Measurements from ENCODE around the gene CX3CL1. TPM values are rescaled to one million over a fixed set of nuclear protein-coding genes. Genes with fewer than 3 reads are reported as not detected.

Gene CX3CL1
- total and polyA plus RNA-seq, 7 experiments from 2014 or later = not detected

DNA sequence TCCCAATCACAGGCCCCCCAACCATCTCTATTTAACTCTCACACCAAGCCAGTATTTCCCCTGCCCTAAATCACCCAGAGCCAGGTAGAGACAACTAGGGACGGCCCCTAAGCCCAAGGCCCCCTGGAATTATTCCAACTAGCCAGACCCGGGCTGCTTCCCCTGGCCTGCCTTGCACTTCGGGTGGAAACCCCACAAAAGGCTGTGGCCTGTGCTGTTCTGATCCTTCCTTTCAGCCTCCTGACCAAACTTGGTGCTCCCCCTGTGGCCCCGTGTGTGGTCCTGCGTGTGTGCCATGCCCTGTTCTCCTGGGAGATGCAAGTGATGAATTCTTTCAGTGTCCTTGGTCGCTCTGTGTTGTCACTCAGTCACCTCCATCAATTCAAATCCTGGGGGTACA lies 47.2 kb downstream of the CX3CL1 start:
- ATAC-seq (no peak), DNase-seq (no peak)
- Mint-ChIP-seq H3K4me1 (peaks cover 20 to 36% (median 30%) of the 10 kb centered on the region in 7 donors), H3K27me3 (no peaks in the 10 kb centered on the region), H3K9me3 (peaks cover 0 to 2% (median 0%) of the 10 kb centered on the region in 11 donors), H3K4me3 (peak overlapping the region in 1 of 10 donors; percentile 79), H3K36me3 (no peaks in the 10 kb centered on the region), H3K27ac (peak overlapping the region in 8 of 9 donors; percentile 38 to 91 (median 88))
- ChIA-PET POLR2A (interaction anchor here (1.3 to 4.9 kb wide), 4 partner anchors 27 to 174 kb away, joined by 3 to 33 read pairs (median 7); partner anchors contain the start of genes ARL2BP, CCDC102A, CIAPIN1 and COQ9), CTCF (interaction anchor here (0.9 to 6.3 kb wide), 12 partner anchors 12 to 196 kb away, joined by 3 to 83 read pairs (median 4); partner anchors contain the start of genes CIAPIN1 and COQ9)
- no peaks in the 10 kb centered on the region for H3K27me3 ChIP-seq (ENCODE audit: control insufficient read depth in 2 of 2, insufficient read depth in 2 of 2, low read length in 2 of 2)
- H3K9me3 ChIP-seq (ENCODE audit: control insufficient read depth in 2 of 3, low read length in 3 of 3) = no peaks in the 10 kb centered on the region
- H3K4me1 ChIP-seq (ENCODE audit: control insufficient read depth in 2 of 2, insufficient read depth in 2 of 2, low read length in 2 of 2) = peaks cover 11 to 18% of the 10 kb centered on the region in 2 donors
- H3K36me3 ChIP-seq (ENCODE audit: control insufficient read depth in 2 of 3, insufficient read depth in 3 of 3, low read length in 3 of 3) = no peaks in the 10 kb centered on the region
- intact Hi-C loops (cut with micrococcal nuclease) = loop anchor here (1.0 to 5.0 kb wide), 7 partner anchors 14 to 337 kb away; partner anchors contain the start of genes CIAPIN1 (in 2 of the 2), COQ9 (in 2 of the 2) and POLR2C (in 1 of the 2)
- H3K27ac ChIP-seq (ENCODE audit: low read depth, low read length) = no peak overlapping the region
- no peak overlapping the region for H3K4me3 ChIP-seq (ENCODE audit: low read length)

DNA sequence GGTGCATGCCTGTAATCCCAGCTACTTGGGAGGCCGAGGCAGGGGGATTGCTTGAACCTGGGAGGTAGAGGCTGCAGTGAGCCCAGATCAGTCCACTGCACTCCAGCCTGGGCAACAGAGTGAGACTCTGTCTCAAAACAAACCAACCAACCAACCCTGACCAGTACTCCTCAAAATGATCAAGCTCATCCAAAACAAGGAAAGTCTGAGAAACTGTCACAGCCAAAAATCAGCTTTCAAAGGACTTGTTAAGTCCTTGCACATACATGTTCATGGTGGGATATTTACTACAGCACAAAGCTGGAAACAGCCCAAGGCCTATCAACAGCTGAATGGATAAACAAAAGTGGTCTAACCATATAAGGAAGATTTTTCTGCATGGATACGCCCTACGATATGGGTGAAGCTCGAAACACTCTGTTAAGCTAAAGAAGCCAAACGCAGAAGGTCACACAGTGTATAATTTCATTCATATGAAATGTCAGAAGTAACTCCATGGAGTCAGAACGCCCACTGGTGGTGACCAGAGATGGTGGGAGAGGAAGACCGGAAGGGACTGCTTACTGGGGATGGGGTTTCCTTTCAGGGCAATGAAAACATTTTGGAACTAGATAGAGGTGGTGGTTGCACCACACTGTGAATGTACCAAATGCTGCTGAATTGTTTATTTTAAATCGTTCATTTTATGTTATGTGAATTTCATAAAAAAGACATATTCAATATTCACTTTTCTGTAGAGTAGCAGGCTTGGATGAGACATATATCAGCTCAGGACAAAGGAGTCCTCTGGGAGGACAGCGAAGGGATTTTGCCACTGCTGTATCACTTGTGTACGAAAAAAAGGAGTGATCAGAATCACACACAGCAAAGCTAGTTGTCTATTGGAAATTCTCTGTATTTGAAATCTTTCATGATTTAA lies 50.0 kb downstream of the CX3CL1 start:
- no peak overlapping the region for H3K27ac ChIP-seq (ENCODE audit: low read depth, low read length)
- H3K36me3 ChIP-seq (ENCODE audit: control insufficient read depth in 2 of 3, insufficient read depth in 3 of 3, low read length in 3 of 3) = peaks cover 0 to 3% (median 0%) of the 10 kb centered on the region in 3 experiments
- intact Hi-C loops (cut with micrococcal nuclease) = no loop called here
- H3K9me3 ChIP-seq (ENCODE audit: control insufficient read depth in 2 of 3, low read length in 3 of 3) = no peaks in the 10 kb centered on the region
- Mint-ChIP-seq H3K4me3 (no peak overlapping the region), H3K27ac (peak overlapping the region in 1 of 9 donors; percentile 48), H3K36me3 (peaks cover 0 to 4% (median 0%) of the 10 kb centered on the region in 5 donors), H3K27me3 (no peaks in the 10 kb centered on the region), H3K4me1 (peaks cover 11 to 29% (median 24%) of the 10 kb centered on the region in 7 donors), H3K9me3 (peaks cover 0 to 2% (median 0%) of the 10 kb centered on the region in 11 donors)
- ATAC-seq = no peak
- no peak for DNase-seq
- CTCF ChIA-PET = interaction anchor here (0.6 to 1.8 kb wide), 4 partner anchors 11 to 121 kb away, joined by 3 to 11 read pairs (median 4); no protein-coding TSS in a partner anchor
- H3K4me3 ChIP-seq (ENCODE audit: low read length) = no peak overlapping the region
- POLR2A ChIA-PET = interaction anchor here (0.9 to 1.6 kb wide), 3 partner anchors 19 to 100 kb away, joined by 3 read pairs; no protein-coding TSS in a partner anchor
- H3K27me3 ChIP-seq (ENCODE audit: control insufficient read depth in 2 of 2, insufficient read depth in 2 of 2, low read length in 2 of 2) = no peaks in the 10 kb centered on the region
- H3K4me1 ChIP-seq (ENCODE audit: control insufficient read depth in 2 of 2, insufficient read depth in 2 of 2, low read length in 2 of 2) = peaks cover 9 to 10% of the 10 kb centered on the region in 2 donors

DNA sequence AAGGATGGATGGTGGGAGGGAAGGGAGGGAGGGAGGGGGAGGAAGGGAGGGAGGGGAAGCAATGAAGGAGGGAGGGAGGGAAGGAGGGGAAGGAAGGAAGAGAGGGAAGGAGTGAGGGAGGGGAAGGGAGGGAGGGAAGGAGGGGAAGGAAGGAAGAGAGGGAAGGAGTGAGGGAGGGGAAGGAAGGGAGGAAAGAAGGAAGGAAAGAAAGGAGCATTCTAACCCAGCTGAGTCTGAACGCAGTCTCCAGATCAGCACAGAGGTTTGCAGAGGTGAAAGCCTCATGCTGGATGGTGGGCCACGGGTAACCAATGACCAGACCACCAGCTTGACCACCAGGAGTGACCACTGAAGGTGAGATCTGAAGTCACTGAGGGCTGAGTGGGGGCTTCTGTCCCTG lies 50.9 kb downstream of the CX3CL1 start:
- peaks cover 8% of the 10 kb centered on the region in 2 donors for H3K4me1 ChIP-seq (ENCODE audit: control insufficient read depth in 2 of 2, insufficient read depth in 2 of 2, low read length in 2 of 2)
- H3K27me3 ChIP-seq (ENCODE audit: control insufficient read depth in 2 of 2, insufficient read depth in 2 of 2, low read length in 2 of 2) = no peaks in the 10 kb centered on the region
- no peak overlapping the region for H3K27ac ChIP-seq (ENCODE audit: low read depth, low read length)
- Mint-ChIP-seq H3K4me3 (no peak overlapping the region), H3K27ac (no peak overlapping the region), H3K9me3 (no peaks in the 10 kb centered on the region), H3K27me3 (no peaks in the 10 kb centered on the region), H3K36me3 (peaks cover 0 to 11% (median 0%) of the 10 kb centered on the region in 5 donors), H3K4me1 (peaks cover 6 to 26% (median 18%) of the 10 kb centered on the region in 7 donors)
- no peak for DNase-seq
- ChIA-PET CTCF (interaction anchor here (0.7 to 1.8 kb wide), 3 partner anchors 10 to 97 kb away, joined by 3 to 11 read pairs (median 4); no protein-coding TSS in a partner anchor), POLR2A (interaction anchor here (1.6 kb wide), 1 partner anchor 18 kb away, joined by 3 read pairs; no protein-coding TSS in a partner anchor)
- no peaks in the 10 kb centered on the region for H3K9me3 ChIP-seq (ENCODE audit: control insufficient read depth in 2 of 3, low read length in 3 of 3)
- peaks cover 0 to 11% (median 0%) of the 10 kb centered on the region in 3 experiments for H3K36me3 ChIP-seq (ENCODE audit: control insufficient read depth in 2 of 3, insufficient read depth in 3 of 3, low read length in 3 of 3)
- intact Hi-C loops (cut with micrococcal nuclease) = no loop called here
- no peak overlapping the region for H3K4me3 ChIP-seq (ENCODE audit: low read length)
- ATAC-seq = no peak

DNA sequence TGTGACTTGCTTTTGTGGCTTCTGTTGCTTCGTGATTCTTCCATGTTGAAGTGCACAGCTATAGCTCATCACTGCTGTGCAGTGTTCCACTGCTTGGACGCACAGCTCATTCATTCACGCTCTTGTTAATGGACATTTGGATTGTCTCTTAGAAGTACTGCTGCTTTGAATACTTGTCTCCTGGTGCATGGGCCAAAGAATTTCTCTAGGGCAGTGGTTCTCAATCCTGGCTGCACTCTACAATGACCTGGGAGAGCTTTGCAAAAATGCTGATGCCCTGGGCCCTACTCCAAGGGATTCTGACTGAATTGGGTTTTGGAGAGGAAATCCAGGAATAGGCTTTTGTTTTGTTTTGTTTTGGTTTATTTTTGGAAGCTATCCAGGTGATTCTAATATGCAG lies 52.3 kb downstream of the CX3CL1 start:
- no peak overlapping the region for H3K4me3 Mint-ChIP-seq
- H3K36me3 ChIP-seq (ENCODE audit: control insufficient read depth in 2 of 3, insufficient read depth in 3 of 3, low read length in 3 of 3) = peaks cover 0 to 24% (median 0%) of the 10 kb centered on the region in 3 experiments
- no peaks in the 10 kb centered on the region for H3K27me3 Mint-ChIP-seq
- no peak overlapping the region for H3K27ac ChIP-seq (ENCODE audit: low read depth, low read length)
- ChIA-PET POLR2A (interaction anchor here (0.9 to 1.3 kb wide), 2 partner anchors 9 to 179 kb away, joined by 3 read pairs; no protein-coding TSS in a partner anchor), CTCF (interaction anchor here (0.5 to 2.6 kb wide), 2 partner anchors 8 to 133 kb away, joined by 3 to 12 read pairs; no protein-coding TSS in a partner anchor)
- intact Hi-C loops (cut with micrococcal nuclease) = no loop called here
- no peak for DNase-seq
- H3K27ac Mint-ChIP-seq = peak overlapping the region in 3 of 9 donors; percentile 18 to 51 (median 47)
- peaks cover 0 to 16% (median 8%) of the 10 kb centered on the region in 7 donors for H3K4me1 Mint-ChIP-seq
- no peaks in the 10 kb centered on the region for H3K9me3 ChIP-seq (ENCODE audit: control insufficient read depth in 2 of 3, low read length in 3 of 3)
- H3K9me3 Mint-ChIP-seq = no peaks in the 10 kb centered on the region
- no peak overlapping the region for H3K4me3 ChIP-seq (ENCODE audit: low read length)
- no peaks in the 10 kb centered on the region for H3K27me3 ChIP-seq (ENCODE audit: control insufficient read depth in 2 of 2, insufficient read depth in 2 of 2, low read length in 2 of 2)
- H3K36me3 Mint-ChIP-seq = peaks cover 4 to 22% (median 8%) of the 10 kb centered on the region in 5 donors
- no peaks in the 10 kb centered on the region for H3K4me1 ChIP-seq (ENCODE audit: control insufficient read depth in 2 of 2, insufficient read depth in 2 of 2, low read length in 2 of 2)
- ATAC-seq = no peak

DNA sequence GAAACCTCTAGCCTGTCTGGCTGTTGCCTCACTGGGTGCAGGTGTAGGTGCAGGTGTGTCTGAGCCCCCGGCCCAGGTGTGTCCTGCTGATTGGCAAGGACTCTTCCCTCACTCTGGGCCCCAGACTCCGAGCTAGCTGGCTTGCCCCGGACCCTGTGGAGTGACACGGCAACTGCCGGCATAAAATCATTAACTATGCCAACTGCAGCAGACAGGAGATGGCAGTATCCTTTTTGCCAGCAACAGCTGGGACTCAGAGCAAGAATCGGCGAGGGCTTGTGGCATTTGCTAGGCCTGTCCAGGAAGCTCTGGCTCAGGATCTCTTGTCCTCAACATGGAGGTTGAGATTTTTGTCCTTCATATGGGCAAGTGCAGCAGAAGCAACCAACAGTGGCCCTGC lies 54.1 kb downstream of the CX3CL1 start:
- Mint-ChIP-seq H3K9me3 (no peaks in the 10 kb centered on the region), H3K27me3 (no peaks in the 10 kb centered on the region), H3K4me1 (peaks cover 0 to 18% (median 9%) of the 10 kb centered on the region in 7 donors), H3K4me3 (no peak overlapping the region), H3K27ac (peak overlapping the region in 1 of 9 donors; percentile 10), H3K36me3 (peaks cover 16 to 38% (median 22%) of the 10 kb centered on the region in 5 donors)
- Histone ChIP-seq H3K27ac (ENCODE audit: low read depth, low read length) (no peak overlapping the region), H3K27me3 (ENCODE audit: control insufficient read depth in 2 of 2, insufficient read depth in 2 of 2, low read length in 2 of 2) (no peaks in the 10 kb centered on the region), H3K4me3 (ENCODE audit: low read length) (no peak overlapping the region), H3K36me3 (ENCODE audit: control insufficient read depth in 2 of 3, insufficient read depth in 3 of 3, low read length in 3 of 3) (peaks cover 10 to 41% (median 11%) of the 10 kb centered on the region in 3 experiments), H3K9me3 (ENCODE audit: control insufficient read depth in 2 of 3, low read length in 3 of 3) (no peaks in the 10 kb centered on the region), H3K4me1 (ENCODE audit: control insufficient read depth in 2 of 2, insufficient read depth in 2 of 2, low read length in 2 of 2) (no peaks in the 10 kb centered on the region)
- POLR2A ChIA-PET = no interaction called here
- DNase-seq = no peak
- CTCF ChIA-PET = interaction anchor here (2.6 kb wide), 1 partner anchor 10 kb away, joined by 12 read pairs; no protein-coding TSS in a partner anchor
- no peak for ATAC-seq
- intact Hi-C loops (cut with micrococcal nuclease) = no loop called here

DNA sequence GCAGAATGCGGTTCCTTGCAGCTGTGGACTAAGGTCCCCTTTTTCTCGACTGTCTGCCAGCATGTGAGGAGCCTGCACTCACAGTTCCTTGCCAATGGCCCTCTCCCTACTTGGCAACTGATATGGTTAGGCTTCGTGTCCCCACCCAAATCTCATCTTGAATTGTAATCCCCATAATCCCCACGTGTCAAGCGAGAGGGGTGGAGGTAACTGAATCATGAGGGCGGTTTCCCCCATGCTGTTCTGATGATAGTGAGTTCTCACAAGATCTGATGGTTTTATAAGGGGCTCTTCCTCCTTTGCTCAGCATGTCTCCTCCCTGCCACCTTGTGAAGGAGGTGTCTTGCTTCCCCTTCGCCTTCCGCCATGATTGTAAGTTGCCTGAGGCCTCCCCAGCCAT lies 55.0 kb downstream of the CX3CL1 start:
- Mint-ChIP-seq H3K27me3 (no peaks in the 10 kb centered on the region), H3K4me1 (peaks cover 0 to 23% (median 12%) of the 10 kb centered on the region in 7 donors), H3K36me3 (peaks cover 16 to 40% (median 25%) of the 10 kb centered on the region in 5 donors), H3K9me3 (no peaks in the 10 kb centered on the region), H3K27ac (peak overlapping the region in 5 of 9 donors; percentile 26 to 62 (median 51)), H3K4me3 (no peak overlapping the region)
- no peak overlapping the region for H3K4me3 ChIP-seq (ENCODE audit: low read length)
- peaks cover 0 to 4% of the 10 kb centered on the region in 2 donors for H3K4me1 ChIP-seq (ENCODE audit: control insufficient read depth in 2 of 2, insufficient read depth in 2 of 2, low read length in 2 of 2)
- peaks cover 15 to 50% (median 17%) of the 10 kb centered on the region in 3 experiments for H3K36me3 ChIP-seq (ENCODE audit: control insufficient read depth in 2 of 3, insufficient read depth in 3 of 3, low read length in 3 of 3)
- H3K27me3 ChIP-seq (ENCODE audit: control insufficient read depth in 2 of 2, insufficient read depth in 2 of 2, low read length in 2 of 2) = no peaks in the 10 kb centered on the region
- POLR2A ChIA-PET = no interaction called here
- no peak for DNase-seq
- H3K27ac ChIP-seq (ENCODE audit: low read depth, low read length) = no peak overlapping the region
- H3K9me3 ChIP-seq (ENCODE audit: control insufficient read depth in 2 of 3, low read length in 3 of 3) = no peaks in the 10 kb centered on the region
- ATAC-seq = no peak
- CTCF ChIA-PET = no interaction called here
- intact Hi-C loops (cut with micrococcal nuclease) = no loop called here
